Purkinje cell (primary cell): ENCODE results near the gene MALL. TPM values are rescaled to one million over a fixed set of nuclear protein-coding genes. Genes with fewer than 3 reads are reported as not detected.

Experiments
- polyA plus RNA-seq: library from polyadenylated mRNA; unstranded; fragments of >200 nt; fragmentation: Nextera tagmentation; gene quantifications from 2 replicates; pipeline ENCODE4 v1.2.1, GENCODE V29; 2014

The MALL gene
- polyA plus RNA-seq, result not detected in 2 replicates

DNA sequence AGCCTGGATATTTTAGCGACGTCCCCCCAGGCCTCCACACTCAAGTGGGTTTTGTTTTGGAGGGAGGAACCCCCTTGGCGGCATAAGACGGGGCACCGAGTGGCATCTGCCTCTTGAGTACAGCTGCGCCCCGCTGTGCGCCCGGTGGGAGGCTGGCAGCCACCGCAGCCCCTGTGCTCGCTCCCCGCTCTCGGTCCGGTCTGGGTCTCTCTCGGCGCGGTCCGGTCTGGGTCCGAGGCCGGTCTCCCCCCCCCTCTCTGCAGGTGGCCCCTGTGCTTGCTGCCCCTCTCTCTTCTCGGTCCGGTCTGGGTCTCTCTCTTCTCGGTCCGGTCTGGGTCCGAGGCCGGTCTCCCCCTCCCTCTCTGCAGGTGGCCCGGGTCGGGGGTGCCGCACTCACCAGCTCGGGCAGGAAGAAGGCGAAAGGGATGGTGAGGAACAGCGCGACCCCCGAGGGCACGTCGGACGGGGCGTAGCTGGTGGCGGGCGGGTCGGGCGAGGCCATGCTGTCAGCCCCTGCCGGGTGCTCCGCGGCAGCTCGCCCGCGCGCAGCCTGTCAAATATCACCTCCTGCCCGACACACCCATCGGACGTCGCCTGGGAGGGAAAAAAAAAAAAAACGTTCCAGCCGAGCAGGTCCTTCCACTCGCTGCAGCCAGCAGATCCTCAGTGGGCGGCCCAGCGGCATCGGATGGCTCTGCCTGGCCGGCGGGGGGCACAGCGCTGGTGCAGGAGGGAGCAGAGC, at the start of gene MALL:
Gene MALL (minus strand): TSS at position 532 of the 742 bp plus-strand sequence. CDS start 30 bp downstream, at position 502.

Other genes starting within 250 kb of the MALL start
- not detected in 2 replicates for gene LIMS3, start 217.1 kb downstream of the MALL start, polyA plus RNA-seq
- gene NPHP1, start 89.2 kb upstream of the MALL start, polyA plus RNA-seq, result 6.0 and 13.1 TPM in 2 replicates
- 201 and 222 TPM in 2 replicates for gene MTLN, start 96.7 kb upstream of the MALL start, polyA plus RNA-seq